Dendritic cell treated with granulocyte-macrophage colony-stimulating factor and Interleukin-4, amounts not matched to agents 40 ng/mL and 50 ng/mL, for 4 days (primary cell): Measurements from ENCODE around the gene EHF.

Source experiments
- H3K27ac Mint-ChIP-seq: one replicate; pipeline ENCODE4 v1.8.0; 2022; ENCODE audit warnings: mild to moderate bottlenecking, mixed read lengths
- H3K27me3 Mint-ChIP-seq: one replicate; pipeline ENCODE4 v1.8.0; 2022; ENCODE audit warnings: mild to moderate bottlenecking, mixed read lengths
- H3K36me3 Mint-ChIP-seq: one replicate; pipeline ENCODE4 v1.8.0; 2022; ENCODE audit warnings: low read depth, mixed read lengths
- H3K4me1 Mint-ChIP-seq: one replicate; pipeline ENCODE4 v1.8.0; 2022; ENCODE audit warnings: low read depth, mixed read lengths
- H3K4me3 Mint-ChIP-seq: one replicate; pipeline ENCODE4 v1.8.0; 2022; ENCODE audit warnings: mild to moderate bottlenecking, moderate library complexity, mixed read lengths
- H3K9me3 Mint-ChIP-seq: one replicate; pipeline ENCODE4 v1.8.0; 2022; ENCODE audit warnings: mixed read lengths
- intact Hi-C: fragments of 100-400 bp; cut with micrococcal nuclease; formaldehyde crosslinking; loops from one replicate; pipeline ENCODE4 v1.15.0; 2022

EHF gene

DNA sequence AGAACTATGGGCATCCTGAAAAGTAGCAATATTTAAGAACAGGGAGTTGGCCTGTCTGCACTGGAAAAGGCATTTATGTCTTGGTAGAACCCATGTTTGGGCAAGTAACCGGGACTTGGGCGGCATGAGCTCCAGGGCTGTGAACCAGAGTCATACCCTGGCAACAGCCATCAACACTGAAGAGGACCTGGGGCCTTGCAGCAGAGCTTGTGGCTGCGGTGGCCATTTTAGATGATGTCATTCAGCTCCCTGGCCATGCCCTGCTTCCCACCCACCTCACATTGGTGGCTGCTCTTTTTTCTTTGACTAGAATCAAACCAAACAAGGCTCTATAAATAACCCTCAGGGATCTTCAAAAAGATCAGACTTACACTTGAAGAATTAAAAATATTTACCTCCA, 26.6 kb downstream of the EHF start:
- Mint-ChIP-seq H3K27me3 (no peaks in the 10 kb centered on the region), H3K36me3 (peaks cover 81% of the 10 kb centered on the region), H3K27ac (no peak overlapping the region), H3K9me3 (no peaks in the 10 kb centered on the region), H3K4me1 (peaks cover 61% of the 10 kb centered on the region), H3K4me3 (no peak overlapping the region)
- intact Hi-C loops = no loop called here

- peaks cover 81% of the 10 kb centered on the region for H3K36me3 Mint-ChIP-seq
- no peaks in the 10 kb centered on the region for H3K27me3 Mint-ChIP-seq
- intact Hi-C loops = no loop called here
- no peaks in the 10 kb centered on the region for H3K9me3 Mint-ChIP-seq
- peaks cover 66% of the 10 kb centered on the region for H3K4me1 Mint-ChIP-seq
- no peak overlapping the region for H3K27ac Mint-ChIP-seq
- H3K4me3 Mint-ChIP-seq = no peak overlapping the region
Observed at GRCh38 chr11:34648036-34648435, 27.1 kb downstream of the EHF start.

GRCh38 chr11:34649597-34649996, 28.7 kb downstream of the EHF start:
- H3K36me3 Mint-ChIP-seq = peaks cover 84% of the 10 kb centered on the region
- no peaks in the 10 kb centered on the region for H3K27me3 Mint-ChIP-seq
- peaks cover 71% of the 10 kb centered on the region for H3K4me1 Mint-ChIP-seq
- H3K4me3 Mint-ChIP-seq = no peak overlapping the region
- no peaks in the 10 kb centered on the region for H3K9me3 Mint-ChIP-seq
- intact Hi-C loops = no loop called here
- no peak overlapping the region for H3K27ac Mint-ChIP-seq

DNA sequence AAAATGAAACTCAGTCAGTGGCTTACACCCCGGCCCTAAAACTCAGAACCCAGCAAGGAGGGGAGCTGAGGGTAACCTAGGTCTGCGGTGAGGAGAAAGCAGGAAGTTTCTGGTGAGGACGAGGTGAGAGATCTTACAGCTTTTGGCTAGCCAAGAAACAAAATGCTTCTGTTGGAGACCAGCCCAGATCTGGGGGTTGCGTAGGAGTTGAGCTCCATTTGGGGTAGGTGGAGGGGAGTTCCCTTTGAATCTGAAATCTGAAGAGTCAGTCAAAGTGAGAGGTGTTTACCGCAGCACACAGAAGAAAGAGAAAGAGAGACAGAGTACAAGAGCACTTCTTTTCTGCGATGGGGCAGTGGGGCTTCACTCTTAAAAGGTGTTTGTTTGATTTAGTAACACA, 29.6 kb downstream of the EHF start:
- intact Hi-C loops = loop anchor here (5.0 kb wide), 2 partner anchors 38 to 58 kb away; no protein-coding TSS in a partner anchor
- no peak overlapping the region for H3K4me3 Mint-ChIP-seq
- H3K27me3 Mint-ChIP-seq = no peaks in the 10 kb centered on the region

GRCh38 chr11:34651551-34651950, 30.7 kb downstream of the EHF start:
- Mint-ChIP-seq H3K4me1 (peaks cover 70% of the 10 kb centered on the region), H3K4me3 (no peak overlapping the region)
- intact Hi-C loops = loop anchor here (5.0 kb wide), 2 partner anchors 39 to 59 kb away; no protein-coding TSS in a partner anchor

More for the DNA sequence above, 29.6 kb downstream of the EHF start:
- Mint-ChIP-seq H3K36me3 (peaks cover 83% of the 10 kb centered on the region), H3K9me3 (no peaks in the 10 kb centered on the region), H3K27ac (peak overlapping the region; percentile 29), H3K4me1 (peaks cover 71% of the 10 kb centered on the region)

GRCh38 chr11:34652191-34652973, 31.5 kb downstream of the EHF start:
- H3K27ac Mint-ChIP-seq = peak overlapping the region; percentile 71
- H3K27me3 Mint-ChIP-seq = no peaks in the 10 kb centered on the region
- H3K4me1 Mint-ChIP-seq = peaks cover 71% of the 10 kb centered on the region
- H3K4me3 Mint-ChIP-seq = no peak overlapping the region
- peaks cover 83% of the 10 kb centered on the region for H3K36me3 Mint-ChIP-seq
- no peaks in the 10 kb centered on the region for H3K9me3 Mint-ChIP-seq
- intact Hi-C loops = loop anchor here (5.0 kb wide), 2 partner anchors 40 to 60 kb away; no protein-coding TSS in a partner anchor

More at GRCh38 chr11:34651551-34651950, 30.7 kb downstream of the EHF start:
- H3K36me3 Mint-ChIP-seq = peaks cover 83% of the 10 kb centered on the region
- H3K27ac Mint-ChIP-seq = no peak overlapping the region
- H3K27me3 Mint-ChIP-seq = no peaks in the 10 kb centered on the region
- no peaks in the 10 kb centered on the region for H3K9me3 Mint-ChIP-seq

DNA sequence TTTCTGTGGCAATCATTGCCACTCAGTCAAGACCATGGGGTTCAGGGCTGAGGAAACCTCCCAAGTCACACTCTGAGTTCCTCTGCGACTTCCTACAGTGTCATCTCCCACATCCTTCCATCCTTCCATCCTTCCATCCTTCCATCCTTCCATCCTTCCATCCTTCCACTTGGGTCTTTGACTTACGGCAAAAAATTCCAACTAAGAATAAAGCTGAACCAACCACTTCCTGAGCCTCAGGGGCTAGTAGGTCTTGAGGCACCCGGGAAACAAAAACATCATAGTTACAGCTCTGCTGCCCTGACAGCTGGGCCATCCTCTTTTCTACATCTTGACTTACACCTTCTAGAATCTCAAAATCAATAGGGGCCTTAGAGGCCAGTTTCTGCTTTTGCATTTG, 32.1 kb downstream of the EHF start:
- Mint-ChIP-seq H3K9me3 (no peaks in the 10 kb centered on the region), H3K27me3 (no peaks in the 10 kb centered on the region), H3K27ac (peak overlapping the region; percentile 71), H3K4me3 (no peak overlapping the region), H3K36me3 (peaks cover 84% of the 10 kb centered on the region), H3K4me1 (peaks cover 71% of the 10 kb centered on the region)
- intact Hi-C loops = loop anchor here (5.0 kb wide), 2 partner anchors 41 to 61 kb away; no protein-coding TSS in a partner anchor

GRCh38 chr11:34653851-34654482, 33.1 kb downstream of the EHF start:
- H3K4me1 Mint-ChIP-seq = peaks cover 69% of the 10 kb centered on the region
- H3K36me3 Mint-ChIP-seq = peaks cover 88% of the 10 kb centered on the region
- H3K27ac Mint-ChIP-seq = peak overlapping the region; percentile 71
- H3K4me3 Mint-ChIP-seq = no peak overlapping the region
- no peaks in the 10 kb centered on the region for H3K9me3 Mint-ChIP-seq
- intact Hi-C loops = loop anchor here (5.0 kb wide), 2 partner anchors 42 to 62 kb away; no protein-coding TSS in a partner anchor
- H3K27me3 Mint-ChIP-seq = no peaks in the 10 kb centered on the region

DNA sequence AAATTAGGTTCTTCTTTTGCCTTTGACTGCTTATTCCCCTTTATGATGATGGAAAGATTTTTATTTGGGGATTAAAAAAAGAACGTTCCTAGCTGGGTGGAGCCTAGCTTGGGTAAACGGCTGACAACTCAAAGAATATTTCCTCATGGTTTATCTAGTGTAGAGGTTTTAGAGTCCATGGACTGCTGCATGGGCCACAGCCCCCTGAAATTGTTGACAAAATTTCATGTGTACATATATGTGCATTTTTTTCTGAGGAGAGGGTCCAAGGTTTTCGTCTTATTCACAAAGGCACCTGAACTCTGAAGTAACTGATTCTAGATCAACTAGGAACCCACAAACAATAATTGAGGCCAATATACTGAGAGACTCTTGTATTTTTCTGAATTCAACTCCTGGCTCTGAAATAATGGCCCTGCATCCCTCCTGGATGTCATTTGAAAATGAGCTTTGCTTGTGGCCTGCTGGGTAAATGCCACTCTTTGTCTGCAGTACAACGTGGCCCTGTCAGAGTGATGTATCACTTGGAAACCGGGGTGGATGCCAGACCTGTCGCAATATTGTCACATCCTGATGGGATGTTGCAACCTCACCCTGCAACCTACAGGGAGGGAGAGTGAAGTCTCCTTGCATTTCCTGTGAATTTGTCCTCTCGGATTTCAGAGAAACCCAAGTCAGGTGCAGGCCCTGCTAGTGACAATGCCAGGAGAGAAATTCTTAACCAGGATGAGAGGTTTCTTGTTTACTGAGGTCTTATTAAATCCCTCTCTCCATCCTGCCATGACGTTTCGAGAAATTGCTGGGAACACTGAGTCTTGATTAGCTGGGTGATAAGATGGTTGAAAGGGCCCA, 33.8 kb downstream of the EHF start:
- Mint-ChIP-seq H3K4me3 (no peak overlapping the region), H3K36me3 (peaks cover 88% of the 10 kb centered on the region), H3K4me1 (peaks cover 62% of the 10 kb centered on the region), H3K27me3 (peaks cover 2% of the 10 kb centered on the region), H3K27ac (peak overlapping the region; percentile 71), H3K9me3 (no peaks in the 10 kb centered on the region)
- intact Hi-C loops = loop anchor here (5.0 kb wide), 2 partner anchors 42 to 62 kb away; no protein-coding TSS in a partner anchor

DNA sequence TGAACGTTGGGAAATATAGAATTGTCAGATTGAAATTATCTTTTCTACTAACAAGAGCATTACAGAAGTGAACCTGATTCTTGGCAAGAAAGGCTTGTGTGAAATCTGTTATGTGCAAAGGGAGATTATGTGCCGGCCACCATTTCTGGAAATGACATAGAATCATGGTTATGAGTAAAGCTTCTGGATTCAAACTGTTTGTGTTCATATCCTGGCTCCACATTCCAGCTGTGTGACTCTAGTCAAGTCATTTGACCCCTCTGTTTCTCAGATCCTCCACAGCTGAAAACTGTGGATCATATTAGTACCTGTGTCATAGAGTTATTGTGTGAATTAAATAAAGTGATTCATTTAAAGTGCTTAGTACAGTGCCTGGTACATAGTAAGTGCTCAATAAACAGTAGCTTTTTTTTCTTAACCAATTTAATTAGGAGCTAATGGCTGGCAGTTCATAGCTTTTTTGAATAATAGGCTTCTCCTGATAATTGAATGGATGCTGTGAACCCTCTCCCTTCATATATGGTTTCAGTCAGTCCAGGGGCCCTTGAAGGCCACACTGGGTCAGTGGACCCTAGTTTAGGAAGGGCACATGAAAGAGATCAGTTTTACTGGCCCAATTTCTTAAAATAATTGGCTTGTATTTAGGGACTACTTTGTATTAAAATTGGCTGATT, 34.6 kb downstream of the EHF start:
- Mint-ChIP-seq H3K27me3 (peaks cover 2% of the 10 kb centered on the region), H3K4me3 (no peak overlapping the region), H3K36me3 (peaks cover 88% of the 10 kb centered on the region), H3K9me3 (no peaks in the 10 kb centered on the region), H3K4me1 (peaks cover 54% of the 10 kb centered on the region), H3K27ac (no peak overlapping the region)
- intact Hi-C loops = no loop called here

DNA sequence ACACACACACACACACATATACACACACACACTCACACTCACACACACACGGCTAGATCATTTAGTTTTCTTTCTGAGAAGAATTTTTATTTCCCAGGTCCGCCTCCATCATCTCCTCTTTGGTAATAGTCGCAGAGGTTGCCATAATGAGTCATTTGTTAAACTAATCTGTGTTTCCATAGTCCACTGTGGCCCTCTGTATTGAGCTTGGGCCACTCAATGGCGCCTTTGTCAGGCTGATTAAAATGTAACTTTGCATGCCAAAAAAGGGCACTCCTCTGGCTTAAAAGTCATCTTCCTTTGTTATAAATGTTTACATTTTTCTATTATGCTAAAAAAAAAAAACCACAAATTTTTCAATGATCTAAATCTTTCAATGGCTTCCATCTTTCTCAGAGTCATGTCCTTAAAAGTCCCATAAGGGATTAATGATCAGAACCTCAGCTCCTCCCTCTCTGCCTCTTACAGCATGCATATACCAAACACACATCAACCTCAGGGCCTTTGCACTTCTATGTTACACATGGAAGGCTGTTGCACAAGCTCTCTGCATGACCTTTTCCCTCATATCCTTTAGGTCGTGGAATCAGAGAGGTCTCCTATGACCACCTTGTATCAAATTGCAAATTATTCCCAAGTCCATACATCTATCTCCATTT, 35.3 kb downstream of the EHF start:
- no peak overlapping the region for H3K27ac Mint-ChIP-seq

GRCh38 chr11:34658071-34659015, 37.5 kb downstream of the EHF start:
- H3K9me3 Mint-ChIP-seq = no peaks in the 10 kb centered on the region
- H3K27ac Mint-ChIP-seq = no peak overlapping the region
- peaks cover 31% of the 10 kb centered on the region for H3K4me1 Mint-ChIP-seq
- H3K4me3 Mint-ChIP-seq = no peak overlapping the region
- intact Hi-C loops = no loop called here
- H3K36me3 Mint-ChIP-seq = peaks cover 87% of the 10 kb centered on the region
- H3K27me3 Mint-ChIP-seq = peaks cover 2% of the 10 kb centered on the region

More for the DNA sequence above, 35.3 kb downstream of the EHF start:
- peaks cover 49% of the 10 kb centered on the region for H3K4me1 Mint-ChIP-seq
- intact Hi-C loops = no loop called here
- peaks cover 2% of the 10 kb centered on the region for H3K27me3 Mint-ChIP-seq
- no peak overlapping the region for H3K4me3 Mint-ChIP-seq
- H3K36me3 Mint-ChIP-seq = peaks cover 91% of the 10 kb centered on the region
- H3K9me3 Mint-ChIP-seq = no peaks in the 10 kb centered on the region
